GM19468 (cell line): ENCODE measurements around the gene PIK3CA.
A peak's percentile ranks its signal among the peaks of the same experiment; 100 is the strongest.
"Not testable (repeated sequence)": the region's sequence is repeated elsewhere in the genome, so short reads cannot be mapped to it uniquely, and the experiment has no call there.

ENCODE experiments used
- ATAC-seq: cut with Tn5 transposase; IDR thresholded peaks from one replicate; pipeline ENCODE4 v1.9.1; 2021; ENCODE audit warnings: mild to moderate bottlenecking, moderate library complexity, moderate number of reproducible peaks; ENCODE audit not compliant: unreplicated experiment; ENCODE audit errors: extremely low read depth

The PIK3CA gene

DNA sequence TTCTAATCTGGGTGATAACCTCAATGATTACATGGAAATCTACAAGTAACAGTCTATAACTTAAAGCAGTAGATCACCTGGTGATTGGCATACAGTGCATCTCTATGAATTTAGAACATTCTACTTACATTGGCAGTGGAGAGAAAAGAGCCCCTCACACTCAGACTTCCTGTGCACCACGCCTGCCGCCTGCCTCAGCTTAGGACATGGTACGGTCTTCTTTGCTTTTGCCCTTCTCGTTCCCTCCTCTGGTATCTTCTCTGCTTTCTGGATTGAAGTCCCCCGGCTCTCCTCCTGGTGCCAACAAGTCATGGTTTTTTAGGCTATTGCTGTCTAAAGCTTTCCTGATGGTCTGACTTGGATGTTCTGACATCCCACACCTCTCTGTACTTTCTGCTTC, 110.7 kb downstream of the PIK3CA start:
- ATAC-seq = no peak

DNA sequence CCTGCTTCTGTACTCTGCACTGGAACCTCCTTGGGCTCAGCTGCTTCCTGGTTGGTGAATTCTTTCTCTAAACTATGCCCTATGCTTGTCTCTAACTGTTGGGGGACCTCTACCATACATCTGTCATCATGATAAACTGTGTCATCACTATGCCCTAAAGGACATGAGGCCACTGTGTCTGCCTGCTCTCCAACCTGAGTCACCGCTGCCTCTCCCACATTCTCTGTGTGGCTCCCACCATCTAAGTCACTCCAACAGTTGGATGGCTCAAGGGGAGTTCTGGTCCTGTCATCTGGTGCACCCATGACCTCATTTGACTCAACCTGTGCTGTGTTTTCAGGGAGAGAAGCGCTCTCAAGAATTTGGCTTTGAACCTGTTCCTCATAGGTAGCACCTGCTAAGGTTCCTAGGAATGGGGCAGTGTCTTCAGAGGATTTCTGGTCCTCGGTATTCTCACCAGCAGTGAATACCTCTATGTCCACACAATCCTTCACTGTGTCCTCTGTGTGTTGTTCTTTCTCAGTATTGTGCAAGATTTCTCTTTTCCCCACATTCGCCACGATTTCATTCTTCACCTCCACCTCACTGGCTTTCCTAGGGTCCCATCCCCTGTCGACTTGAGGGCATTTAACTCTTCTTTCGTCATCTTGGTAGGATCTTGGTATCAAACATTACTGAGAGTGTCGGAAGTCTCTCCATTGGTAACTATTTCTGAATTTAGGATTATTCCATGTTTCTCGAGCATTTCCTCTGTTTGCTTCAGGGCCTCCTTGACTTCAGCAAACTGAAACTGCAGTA, 112.0 kb downstream of the PIK3CA start:
- ATAC-seq = not testable (repeated sequence)

DNA sequence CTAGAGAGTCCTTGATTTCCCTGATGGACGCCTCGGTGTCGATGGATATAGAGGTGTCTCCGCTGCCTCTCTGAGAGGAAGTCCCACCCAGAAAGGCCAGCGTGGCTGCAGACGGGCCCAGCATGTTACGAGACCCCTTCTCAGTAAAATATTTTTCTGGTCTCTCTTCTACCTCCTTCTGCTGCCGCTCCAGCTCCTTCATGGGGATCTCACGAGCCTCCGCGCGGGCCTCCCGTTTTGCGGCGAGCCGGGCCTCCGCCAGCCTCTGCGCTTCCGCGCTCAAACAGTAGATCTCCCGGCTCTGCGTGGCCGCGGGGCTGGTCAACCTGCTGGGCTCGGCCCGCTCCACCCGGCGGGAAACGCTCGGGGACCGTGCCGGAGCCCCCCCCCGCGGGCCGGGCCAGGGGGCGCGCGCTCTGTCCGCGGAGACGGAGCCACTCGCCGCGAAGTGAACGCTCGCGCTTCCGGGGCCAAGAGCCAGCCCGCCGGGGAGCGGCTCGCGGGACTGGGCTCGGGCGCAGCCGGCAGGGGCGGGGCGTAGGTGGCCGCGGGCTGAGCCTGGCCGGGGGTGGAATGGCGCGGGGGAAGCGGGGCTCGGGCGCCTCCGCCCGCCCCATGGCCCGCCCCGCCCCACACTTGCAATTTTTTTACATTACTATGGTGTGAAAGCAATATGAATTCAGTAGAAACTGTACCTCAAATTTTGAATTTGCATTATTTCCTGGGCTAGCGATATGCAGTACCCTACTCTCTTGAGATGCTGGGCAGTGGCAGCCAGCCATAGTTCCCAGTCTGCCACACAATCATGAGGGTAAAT, 113.0 kb downstream of the PIK3CA start:
- ATAC-seq = peak; percentile 79

DNA sequence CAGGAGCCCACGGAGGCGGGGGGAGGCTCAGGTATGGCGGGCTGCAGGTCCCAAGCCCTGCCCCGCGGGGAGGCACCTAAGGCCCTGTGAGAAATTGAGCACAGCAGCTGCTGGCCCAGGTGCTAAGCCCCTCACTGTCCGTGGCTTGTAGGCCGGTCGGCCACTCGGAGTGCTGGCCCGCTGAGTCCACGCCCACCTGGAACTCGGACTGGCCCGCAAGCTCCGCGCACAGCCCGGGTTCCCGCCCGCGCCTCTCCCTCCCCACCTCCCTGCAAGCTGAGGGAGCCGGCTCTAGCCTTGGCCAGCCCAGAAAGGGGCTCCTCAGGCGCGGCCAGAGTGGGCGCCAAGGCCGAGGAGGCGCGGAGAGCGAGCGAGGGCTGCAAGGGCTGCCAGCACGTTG, 115.0 kb downstream of the PIK3CA start:
- no peak for ATAC-seq

DNA sequence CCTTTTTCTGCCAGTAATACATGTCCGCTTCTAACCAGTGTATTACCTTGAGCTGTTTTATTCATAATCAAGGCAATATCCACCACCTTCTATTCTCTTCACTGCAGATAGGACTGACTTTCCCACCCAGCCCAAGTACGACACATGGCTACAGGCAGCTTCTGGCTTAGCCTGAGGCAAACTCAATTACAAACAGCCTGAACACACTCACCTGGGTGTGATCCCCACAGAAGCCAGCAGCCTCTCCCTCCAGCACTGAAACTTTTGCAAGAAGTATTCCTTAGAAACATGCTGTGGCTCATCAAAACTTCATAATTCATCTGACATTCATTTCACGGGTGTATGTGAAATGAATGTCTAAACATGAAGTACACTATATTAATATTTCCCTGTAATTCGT, 116.3 kb downstream of the PIK3CA start:
- no peak for ATAC-seq

DNA sequence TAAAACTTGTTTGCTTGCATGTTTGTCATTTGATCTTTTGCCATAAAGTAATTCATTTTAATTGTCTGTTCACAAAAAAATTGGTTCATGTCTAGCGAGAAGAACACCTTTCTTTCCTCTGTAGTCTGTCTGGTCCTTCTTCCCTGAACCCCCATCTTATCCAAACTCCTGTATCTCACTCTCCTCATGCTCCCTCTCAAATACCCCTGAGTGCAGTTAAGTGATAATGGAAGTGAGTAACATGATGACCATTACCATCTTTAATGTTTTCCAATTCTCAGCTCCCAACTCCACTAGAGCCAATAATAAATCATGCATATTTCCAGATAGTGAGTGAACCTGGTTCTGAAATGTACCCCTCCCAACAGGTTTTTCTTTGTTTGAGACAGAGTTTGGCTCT, 116.9 kb downstream of the PIK3CA start:
- no peak for ATAC-seq

- ATAC-seq = peak; percentile 45
These were observed 117.7 kb downstream of the PIK3CA start for GRCh38 chr3:179265875-179266274.

DNA sequence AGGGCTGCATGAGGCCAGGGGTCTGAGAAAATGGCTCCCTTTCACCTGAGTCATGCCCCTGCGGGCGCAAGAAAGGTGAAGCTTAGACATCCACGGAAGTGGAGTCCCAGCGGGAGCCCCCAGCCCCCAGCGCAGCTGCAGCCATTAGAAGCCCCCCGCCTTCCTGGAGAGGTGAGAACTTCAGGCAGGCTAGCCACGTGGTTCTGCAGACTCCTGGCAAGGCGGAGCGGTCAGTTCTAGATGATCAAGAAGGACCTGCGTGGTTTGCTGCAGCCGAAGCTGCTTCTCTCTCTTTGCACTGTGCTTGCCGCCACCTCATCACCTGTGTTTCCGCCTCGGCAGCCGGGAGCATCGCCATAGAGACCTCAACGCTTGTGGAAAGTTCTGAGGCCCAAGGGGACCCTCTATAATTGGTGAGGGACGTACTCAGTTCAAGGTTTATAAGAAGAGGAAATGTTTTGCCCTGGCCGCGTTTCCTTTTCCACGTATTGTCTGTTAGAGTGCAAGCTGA, 118.6 kb downstream of the PIK3CA start:
- no peak for ATAC-seq

- no peak for ATAC-seq
These were observed 120.4 kb downstream of the PIK3CA start for GRCh38 chr3:179268400-179269051.

DNA sequence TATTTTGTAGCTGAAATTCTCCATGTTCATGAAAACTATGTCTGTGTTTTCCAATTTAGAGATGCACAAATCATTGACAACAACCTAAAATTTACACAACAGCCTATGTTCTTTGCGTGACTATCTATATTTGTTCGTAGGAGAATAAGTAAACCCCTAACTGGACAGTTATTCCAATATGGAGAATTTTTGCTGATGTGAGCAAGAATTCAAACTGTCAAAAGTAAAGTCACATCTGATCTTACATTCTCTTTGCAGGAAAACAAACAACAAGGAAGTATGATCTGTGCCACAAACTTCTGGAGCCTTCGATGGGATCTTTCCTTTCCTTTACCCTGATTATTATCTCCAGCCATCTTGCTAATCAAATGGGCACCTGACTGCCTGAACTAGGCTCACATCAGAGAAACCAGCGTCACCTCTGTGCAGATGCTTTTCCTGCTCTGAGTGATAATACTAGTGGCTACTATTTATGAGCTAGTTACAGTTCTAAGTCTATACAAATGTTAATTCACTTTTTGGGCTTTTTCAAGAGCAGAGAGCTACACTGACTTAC, 121.1 kb downstream of the PIK3CA start:
- no peak for ATAC-seq

DNA sequence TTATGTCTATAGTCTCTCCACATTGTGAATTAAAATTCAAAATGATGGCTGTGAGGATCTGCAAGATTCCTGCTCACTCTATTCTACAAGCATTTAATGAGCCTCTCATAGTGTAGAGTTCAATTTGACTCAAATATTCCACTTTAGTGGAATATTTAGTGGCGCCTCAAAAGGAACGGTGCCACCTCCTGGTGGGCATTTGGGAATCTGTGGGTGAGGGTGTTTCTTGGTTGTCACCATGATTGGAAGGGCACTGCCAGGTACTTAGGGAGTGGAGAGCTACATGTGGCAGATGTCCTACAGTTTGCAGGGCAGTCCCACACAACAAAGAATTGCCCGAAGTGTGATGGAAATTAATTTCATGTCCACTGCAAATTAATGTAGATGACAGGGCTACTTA, 124.2 kb downstream of the PIK3CA start:
- no peak for ATAC-seq

DNA sequence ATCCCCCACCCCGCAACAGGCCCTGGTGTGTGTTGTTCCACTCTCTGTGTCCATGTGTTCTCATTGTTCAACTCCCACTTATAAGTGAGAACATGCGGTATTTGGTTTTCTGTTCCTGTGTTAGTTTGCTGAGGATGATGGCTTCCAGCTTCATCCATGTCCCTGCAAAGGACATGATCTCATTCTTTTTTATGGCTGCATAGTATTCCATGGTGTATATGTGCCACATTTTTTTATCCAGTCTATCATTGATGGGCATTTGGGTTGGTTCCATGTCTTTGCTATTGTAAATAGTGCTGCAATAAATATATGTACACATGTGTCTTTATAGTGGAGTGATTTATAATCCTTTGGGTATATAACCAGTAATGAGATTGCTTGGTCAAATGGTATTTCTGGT, 126.3 kb downstream of the PIK3CA start:
- ATAC-seq = not testable (repeated sequence)

GRCh38 chr3:179276001-179276400, 127.8 kb downstream of the PIK3CA start:
- ATAC-seq = no peak

DNA sequence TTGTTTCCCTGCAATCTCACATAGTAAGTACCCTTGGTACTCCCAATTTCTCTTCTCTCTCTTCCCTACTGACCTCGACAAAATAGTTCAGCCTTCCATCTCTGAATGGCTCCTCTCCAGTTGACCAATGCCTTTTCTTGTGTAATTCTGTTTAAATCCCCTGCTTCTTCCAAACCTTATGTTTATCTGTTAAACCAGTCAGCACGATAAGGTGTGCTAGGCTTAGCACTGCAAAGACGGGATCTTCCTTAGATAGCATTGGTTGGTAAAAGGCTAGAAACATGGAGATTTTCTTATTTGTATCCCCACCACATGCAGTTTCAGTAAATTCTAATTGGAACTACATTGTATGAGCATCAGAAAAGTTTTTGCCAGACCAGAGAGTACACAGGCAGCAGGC, 128.6 kb downstream of the PIK3CA start:
- ATAC-seq = no peak

DNA sequence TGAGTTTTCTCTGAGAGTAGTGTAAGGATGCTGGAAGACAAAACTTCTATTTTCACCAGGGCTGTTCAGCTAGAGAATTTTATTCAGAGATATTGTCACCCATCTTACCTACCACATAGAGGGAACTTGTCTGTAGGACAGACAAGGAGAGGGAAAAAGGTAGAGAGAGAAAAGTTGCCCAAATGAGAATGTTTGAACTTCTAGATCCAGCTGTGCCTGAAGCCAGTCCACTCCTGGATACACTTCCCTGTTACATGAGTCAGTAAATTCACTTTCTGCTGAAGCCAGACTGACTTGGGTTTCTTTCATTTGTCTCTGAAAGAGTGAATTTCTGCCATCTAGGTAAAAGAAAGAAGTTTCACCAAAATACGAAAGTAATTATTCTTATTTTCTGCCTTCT, 130.0 kb downstream of the PIK3CA start:
- no peak for ATAC-seq

DNA sequence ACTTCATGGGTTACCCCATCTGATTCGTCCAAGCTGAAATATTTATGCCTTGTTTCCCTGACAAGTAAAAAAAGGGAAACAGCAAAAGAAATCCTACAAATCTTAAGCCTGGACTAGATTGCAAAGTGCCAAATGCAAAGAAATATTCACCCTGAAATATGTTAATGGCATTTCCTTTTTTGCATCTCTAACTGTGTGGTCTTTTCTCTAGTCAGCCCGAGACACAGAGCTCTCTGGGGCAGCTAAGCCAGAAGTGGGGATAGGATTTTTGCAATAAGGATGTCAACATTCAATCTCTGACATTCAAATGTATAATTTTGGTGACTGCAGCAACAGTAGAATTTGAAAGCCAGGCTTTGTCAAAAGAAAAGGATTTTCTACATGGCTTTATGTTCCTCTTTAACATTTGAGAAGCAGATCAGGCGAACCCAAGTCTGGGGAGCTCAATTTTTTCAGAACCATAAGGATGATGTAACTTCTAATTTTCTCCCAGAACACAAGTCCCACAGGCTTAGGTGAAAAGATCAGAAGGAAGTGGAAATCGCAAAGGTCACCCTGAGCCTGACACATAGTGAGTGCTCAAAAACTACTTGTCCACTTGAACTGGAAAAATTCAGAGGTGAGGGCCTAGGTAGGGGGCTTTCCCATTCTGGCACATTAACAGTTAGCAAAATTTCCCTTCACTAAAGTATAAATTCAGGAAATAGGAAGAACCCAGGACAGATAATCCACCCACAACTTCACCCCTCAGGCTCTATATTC, 131.0 kb downstream of the PIK3CA start:
- ATAC-seq = no peak

DNA sequence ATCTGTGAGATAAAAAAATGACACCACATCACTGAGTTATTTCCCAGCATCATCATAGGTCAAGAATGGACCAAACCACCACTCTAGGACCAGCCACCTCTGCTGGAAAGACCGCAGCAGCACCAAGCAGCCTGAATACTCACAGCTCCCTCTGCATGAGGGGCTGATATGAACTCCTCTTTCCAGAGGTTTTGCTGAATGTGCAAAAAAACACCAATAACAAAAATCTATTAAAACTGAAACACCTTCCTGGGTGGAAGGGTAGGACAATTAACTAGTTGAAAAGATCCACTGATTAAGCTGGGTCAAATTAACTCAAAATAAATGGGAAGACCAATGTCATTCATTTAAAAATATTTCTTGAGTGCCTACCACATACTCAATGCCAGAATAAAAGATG, 131.7 kb downstream of the PIK3CA start:
- no peak for ATAC-seq

DNA sequence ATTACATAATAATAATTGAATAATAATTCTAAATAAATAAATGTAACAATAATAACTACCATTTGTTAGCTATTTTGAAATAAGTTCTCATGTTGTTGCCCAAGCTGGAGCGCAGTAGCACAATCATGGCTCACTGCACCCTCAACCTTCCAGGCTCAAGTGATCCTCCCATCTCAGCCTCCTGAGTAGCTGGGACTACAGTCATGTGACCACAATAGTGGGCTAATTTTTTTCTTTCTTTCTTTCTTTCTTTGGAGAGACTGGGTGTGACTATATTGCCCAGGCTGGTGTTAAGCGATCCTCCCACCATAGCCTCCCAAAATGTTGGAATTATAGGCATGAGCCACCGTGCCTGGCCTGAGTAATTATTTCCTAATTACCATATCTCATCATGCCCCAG, 133.7 kb downstream of the PIK3CA start:
- no peak for ATAC-seq

GRCh38 chr3:179286331-179286730, 138.2 kb downstream of the PIK3CA start:
- no peak for ATAC-seq

DNA sequence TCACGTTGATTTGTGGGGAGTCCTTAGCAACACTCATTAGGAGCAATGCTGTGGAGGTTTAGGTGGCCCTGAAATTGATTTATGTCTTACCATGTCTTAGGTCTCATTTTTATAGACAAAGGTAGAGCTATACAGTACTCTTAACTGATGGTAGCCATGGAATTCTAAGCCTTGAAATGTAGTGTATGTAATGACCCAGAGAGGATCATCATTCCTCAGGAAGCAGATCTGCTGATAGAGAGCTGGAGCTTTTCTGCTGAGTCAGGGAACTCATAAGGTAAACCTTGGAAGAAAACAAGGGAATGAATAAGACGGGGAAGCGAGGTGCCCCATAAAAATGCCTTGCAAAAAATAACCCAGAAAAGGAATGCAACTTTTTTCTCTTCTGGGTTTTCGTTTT, 140.7 kb downstream of the PIK3CA start:
- no peak for ATAC-seq
